GM06990 (cell line): Measurements from ENCODE around the gene PLXDC1.

Experiments
- DNase-seq: peaks from one replicate; pipeline ENCODE4 v3.0.0-alpha.2; 2011; ENCODE audit not compliant: insufficient read length; ENCODE audit errors: extremely low read depth
- H3K27me3 ChIP-seq: replicated peaks from 2 replicates; pipeline ENCODE4 v1.6.0; 2011; ENCODE audit warnings: low read length; ENCODE audit not compliant: control insufficient read depth, insufficient read depth
- H3K36me3 ChIP-seq: 2 replicates; pipeline ENCODE4 v1.5.1; 2011; ENCODE audit warnings: low read length; ENCODE audit not compliant: control insufficient read depth, insufficient read depth
- H3K4me3 ChIP-seq: replicated peaks from 2 replicates; pipeline ENCODE4 v1.5.1; 2011; ENCODE audit warnings: low read depth, mild to moderate bottlenecking, control low read depth, low read length
- TF ChIP-seq, protein P1 (sequence below): IDR thresholded peaks from 2 replicates; pipeline ENCODE4 v1.5.1; 2011; ENCODE audit warnings: low read length, control low read depth, mild to moderate bottlenecking, inconsistent platforms; ENCODE audit not compliant: insufficient read depth, poor library complexity, severe bottlenecking

The PLXDC1 gene

DNA sequence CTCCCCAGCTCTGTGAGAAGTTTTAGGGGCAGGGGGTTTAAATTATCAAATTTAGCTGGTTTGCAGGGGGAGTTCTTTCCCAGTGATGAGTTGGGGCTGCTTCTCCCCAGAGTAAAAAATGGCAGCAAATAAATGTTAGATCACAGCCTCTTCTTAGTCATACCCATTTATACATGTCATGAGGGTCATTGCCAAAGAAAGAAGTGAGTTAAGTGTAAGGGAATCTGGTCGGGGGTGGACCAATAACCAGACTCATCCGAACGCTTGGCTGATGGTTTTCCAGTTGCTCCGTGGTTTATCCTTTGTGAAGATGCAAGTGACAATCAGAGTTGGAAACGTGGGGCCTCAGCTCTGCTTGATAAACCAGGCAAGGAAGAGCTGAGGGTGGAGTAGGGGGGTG lies 87.1 kb downstream of the PLXDC1 start:
- Histone ChIP-seq H3K36me3 (no peaks in the 10 kb centered on the region), H3K27me3 (no peaks in the 10 kb centered on the region; the same call in 1 of the 2 replicates), H3K4me3 (no peak overlapping the region)
- DNase-seq, result no peak
- TF ChIP-seq, protein P1, sequence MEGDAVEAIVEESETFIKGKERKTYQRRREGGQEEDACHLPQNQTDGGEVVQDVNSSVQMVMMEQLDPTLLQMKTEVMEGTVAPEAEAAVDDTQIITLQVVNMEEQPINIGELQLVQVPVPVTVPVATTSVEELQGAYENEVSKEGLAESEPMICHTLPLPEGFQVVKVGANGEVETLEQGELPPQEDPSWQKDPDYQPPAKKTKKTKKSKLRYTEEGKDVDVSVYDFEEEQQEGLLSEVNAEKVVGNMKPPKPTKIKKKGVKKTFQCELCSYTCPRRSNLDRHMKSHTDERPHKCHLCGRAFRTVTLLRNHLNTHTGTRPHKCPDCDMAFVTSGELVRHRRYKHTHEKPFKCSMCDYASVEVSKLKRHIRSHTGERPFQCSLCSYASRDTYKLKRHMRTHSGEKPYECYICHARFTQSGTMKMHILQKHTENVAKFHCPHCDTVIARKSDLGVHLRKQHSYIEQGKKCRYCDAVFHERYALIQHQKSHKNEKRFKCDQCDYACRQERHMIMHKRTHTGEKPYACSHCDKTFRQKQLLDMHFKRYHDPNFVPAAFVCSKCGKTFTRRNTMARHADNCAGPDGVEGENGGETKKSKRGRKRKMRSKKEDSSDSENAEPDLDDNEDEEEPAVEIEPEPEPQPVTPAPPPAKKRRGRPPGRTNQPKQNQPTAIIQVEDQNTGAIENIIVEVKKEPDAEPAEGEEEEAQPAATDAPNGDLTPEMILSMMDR, result no peak

DNA sequence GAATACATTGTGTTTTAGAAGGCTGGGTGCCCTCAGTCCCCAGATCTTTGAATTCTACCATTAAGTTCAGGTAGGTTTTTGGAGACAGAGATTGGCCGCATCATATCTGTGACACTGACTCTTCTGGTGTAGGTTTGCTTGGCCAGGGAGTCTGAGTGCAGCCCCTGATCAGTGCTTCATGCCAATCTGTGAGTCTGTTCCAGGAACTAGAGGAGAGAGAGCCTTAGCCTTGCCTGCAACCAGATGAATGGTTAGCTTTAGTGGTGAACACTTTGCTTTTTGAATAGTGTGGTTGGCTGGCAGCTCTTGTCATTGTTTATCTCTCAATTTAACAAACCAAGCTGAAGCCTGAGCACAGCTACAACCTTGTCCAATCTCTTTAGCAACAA lies 87.8 kb downstream of the PLXDC1 start:
- DNase-seq, result no peak
- Histone ChIP-seq H3K27me3 (no peaks in the 10 kb centered on the region; the same call in 1 of the 2 replicates), H3K4me3 (no peak overlapping the region), H3K36me3 (no peaks in the 10 kb centered on the region)
- TF ChIP-seq, protein P1, result no peak

DNA sequence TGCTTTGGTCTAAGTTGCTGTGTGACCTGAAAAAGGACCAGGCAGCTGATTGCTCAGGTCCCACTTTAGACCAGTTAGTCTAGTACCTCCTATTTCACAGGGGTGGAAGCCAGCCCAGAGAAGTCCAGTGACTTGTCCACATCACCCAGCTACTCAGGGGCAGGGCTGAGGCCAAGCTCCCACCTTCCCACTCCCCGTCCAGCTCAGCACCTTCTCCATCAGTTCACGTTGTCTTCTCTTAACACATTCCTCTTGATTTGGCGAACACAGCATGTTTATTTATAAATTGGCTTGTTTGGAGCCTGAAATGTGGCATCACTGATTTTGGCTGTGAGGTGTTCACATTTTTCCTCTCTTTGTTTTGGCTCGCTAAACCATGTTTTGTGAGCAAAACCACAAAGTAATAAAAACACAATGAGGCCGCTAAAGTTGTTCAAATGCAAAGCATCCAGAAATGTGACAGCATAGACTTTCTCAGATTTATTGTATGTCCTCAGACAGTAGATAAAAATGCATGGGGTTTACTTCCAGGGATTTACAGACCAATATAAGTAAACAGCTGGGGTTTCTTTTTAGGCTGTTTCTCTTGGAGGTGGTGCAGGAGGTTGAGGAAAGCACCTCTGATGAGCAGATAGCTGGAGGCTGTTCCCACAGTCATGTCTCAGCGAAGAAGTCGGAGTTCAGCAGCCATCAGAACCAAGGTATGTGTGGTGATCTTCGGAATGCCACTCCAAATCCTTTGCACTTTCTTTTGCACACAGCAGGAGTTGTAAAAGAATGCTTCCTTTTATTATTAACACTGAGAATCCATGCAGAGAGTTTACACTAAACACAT lies 88.4 kb downstream of the PLXDC1 start:
- no peak for DNase-seq
- Histone ChIP-seq H3K4me3 (no peak overlapping the region), H3K36me3 (no peaks in the 10 kb centered on the region), H3K27me3 (no peaks in the 10 kb centered on the region; the same call in 1 of the 2 replicates)
- TF ChIP-seq, protein P1, result no peak

DNA sequence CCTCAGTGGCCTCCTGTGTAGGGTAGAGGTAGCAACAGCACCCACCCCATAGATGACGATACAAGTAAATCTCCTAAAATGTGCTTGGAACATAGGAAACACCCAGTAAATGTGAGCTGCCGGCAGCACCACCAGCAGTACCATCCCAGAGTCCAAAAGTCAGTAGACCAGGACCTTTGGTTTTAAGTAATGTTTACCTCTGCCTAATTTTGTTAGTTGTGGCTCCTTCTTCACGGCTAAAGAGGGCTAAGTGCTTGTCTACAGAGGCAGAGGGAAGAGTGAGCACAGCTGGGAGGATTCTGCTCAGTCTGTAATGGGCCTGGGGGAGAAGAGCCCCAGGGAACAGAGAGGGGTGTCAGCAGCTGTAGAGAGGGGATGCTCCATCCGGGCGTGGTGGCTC lies 92.9 kb downstream of the PLXDC1 start:
- DNase-seq, result no peak
- TF ChIP-seq, protein P1, result no peak
- no peaks in the 10 kb centered on the region for H3K36me3 ChIP-seq
- no peaks in the 10 kb centered on the region for H3K27me3 ChIP-seq
- H3K4me3 ChIP-seq, result no peak overlapping the region

DNA sequence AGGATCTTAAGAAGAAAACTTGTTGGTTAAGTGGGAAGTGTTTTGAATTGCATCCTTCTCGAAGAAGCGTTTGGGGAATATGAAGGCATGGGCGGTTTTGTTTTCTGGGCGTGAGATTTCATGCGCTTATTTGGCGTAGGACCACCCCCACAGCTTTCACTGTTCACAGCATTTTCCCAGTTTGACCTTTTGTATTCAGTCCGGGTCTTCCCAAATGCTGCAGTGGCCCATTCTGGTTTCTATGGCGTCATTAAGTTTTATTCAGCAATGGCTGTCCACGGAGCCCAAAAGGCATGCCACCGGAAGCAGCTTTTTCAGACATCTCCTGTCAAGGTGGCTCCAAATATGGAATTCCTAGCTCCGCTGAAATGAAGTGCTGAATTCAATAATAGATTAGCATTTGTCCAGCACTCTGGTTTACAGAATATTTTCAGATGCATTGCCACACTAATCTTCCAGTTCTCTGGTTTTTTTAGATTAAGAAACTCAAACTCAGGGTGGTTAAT lies 93.7 kb downstream of the PLXDC1 start:
- no peak for DNase-seq
- Histone ChIP-seq H3K36me3 (no peaks in the 10 kb centered on the region), H3K27me3 (no peaks in the 10 kb centered on the region), H3K4me3 (peak overlapping the region; percentile 25)
- TF ChIP-seq, protein P1, result no peak
